Endothelial cell of umbilical vein (primary cell): ENCODE results near the gene LGALS3. TPM values are rescaled to one million over a fixed set of nuclear protein-coding genes. Genes with fewer than 3 reads are reported as not detected.

Experiments used
- BruUV-seq: library from RNA; stranded (reverse); fragments of 400-500 nt; replicated peaks from 2 replicates; lab custom pipeline; 2021; lab: Mats Ljungman, UMichigan
- CTCF ChIA-PET: fragments of 300-600, 350-600 bp; sonication (Branson Sonifier 250); formaldehyde crosslinking; loops from one replicate; lab custom pipeline; 2021; ENCODE audit warnings: antibody characterized with exemption, inconsistent platforms; lab: Charles Lee
- POLR2A ChIA-PET: fragments of 300-600, 350-600 bp; sonication (Branson Sonifier 250); formaldehyde crosslinking; loops from one replicate; lab custom pipeline; 2021; ENCODE audit warnings: antibody characterized with exemption, inconsistent platforms; lab: Charles Lee
- DNase-seq: peaks from one replicate; pipeline ENCODE4 v3.0.0-alpha.2; 2011; ENCODE audit warnings: low read depth, low spot score
- FAIRE-seq: peaks from 2 replicates; lab custom pipeline; 2011; peaks lifted over from hg19 to GRCh38; lab: Jason Lieb, UNC
- H2AFZ ChIP-seq: 2 replicates; pipeline ENCODE4 v1.6.0; 2012; ENCODE audit warnings: low read depth, low read length, control low read depth, inconsistent platforms
- H3K27ac ChIP-seq: 2 replicates; pipeline ENCODE4 v1.5.1; 2011; ENCODE audit warnings: low read depth, mild to moderate bottlenecking, control low read depth, low read length, moderate library complexity; ENCODE audit not compliant: insufficient read depth
- H3K27me3 ChIP-seq, 2 experiments: 2 replicates each; pipeline versions ENCODE4 v1.6.0 to v1.6.1; 2011; ENCODE audit warnings: low read length in 2 of 2, mixed read lengths in 1 of 2; ENCODE audit not compliant: control insufficient read depth in 2 of 2, insufficient read depth in 2 of 2
- H3K36me3 ChIP-seq, 2 experiments: 2 replicates in 1 of 2; 3 replicates in 1 of 2; pipeline ENCODE4 v1.5.1; 2011; ENCODE audit warnings: low read length in 2 of 2, mild to moderate bottlenecking in 1 of 2, moderate library complexity in 1 of 2; ENCODE audit not compliant: control insufficient read depth in 2 of 2, insufficient read depth in 2 of 2; ENCODE audit errors: extremely low read depth in 1 of 2
- H3K4me1 ChIP-seq: 3 replicates; pipeline ENCODE4 v1.5.1; 2011; ENCODE audit warnings: mild to moderate bottlenecking, low read length; ENCODE audit not compliant: control insufficient read depth, insufficient read depth; ENCODE audit errors: extremely low read depth
- H3K4me2 ChIP-seq: 2 replicates; pipeline ENCODE4 v1.6.1; 2011; ENCODE audit warnings: low read length, control low read depth, mixed read lengths; ENCODE audit not compliant: insufficient read depth
- H3K4me3 ChIP-seq, 3 experiments: fragments of 200-600 bp in 1 of 3; sonication (generic), shearing (Covaris generic) in 1 of 3; replicated peaks in 1 of 3; 2 replicates each; pipeline ENCODE4 v1.5.1; 2011 to 2016; ENCODE audit warnings: control low read depth in 3 of 3, low read length in 3 of 3, mild to moderate bottlenecking in 2 of 3, inconsistent platforms in 1 of 3, low read depth in 1 of 3, moderate library complexity in 1 of 3; ENCODE audit not compliant: insufficient read depth in 1 of 3
- H3K79me2 ChIP-seq: 2 replicates; pipeline ENCODE4 v1.6.0; 2012; ENCODE audit warnings: low read length, inconsistent platforms; ENCODE audit not compliant: control insufficient read depth, insufficient read depth
- H3K9ac ChIP-seq: replicated peaks from 2 replicates; pipeline ENCODE3; 2011; ENCODE audit warnings: low read length, control low read depth; ENCODE audit not compliant: insufficient read depth; ENCODE audit errors: extremely low read depth
- H3K9me1 ChIP-seq: replicated peaks from 3 replicates; pipeline ENCODE4 v1.6.0; 2011; ENCODE audit warnings: mild to moderate bottlenecking, low read length; ENCODE audit not compliant: control insufficient read depth, insufficient read depth; ENCODE audit errors: extremely low read depth
- H3K9me3 ChIP-seq: replicated peaks from 2 replicates; pipeline ENCODE4 v1.5.1; 2012; ENCODE audit warnings: low read length, inconsistent platforms; ENCODE audit not compliant: control insufficient read depth, insufficient read depth
- H4K20me1 ChIP-seq: replicated peaks from 2 replicates; pipeline ENCODE3; 2011; ENCODE audit warnings: mild to moderate bottlenecking, low read length; ENCODE audit not compliant: control insufficient read depth, insufficient read depth; ENCODE audit errors: extremely low read depth
- EZH2 ChIP-seq: IDR thresholded peaks from 2 replicates; pipeline ENCODE4 v1.6.1; 2012; ENCODE audit warnings: borderline replicate concordance, low read depth, mild to moderate bottlenecking, moderate library complexity, low read length, inconsistent platforms; ENCODE audit not compliant: severe bottlenecking
- FOS ChIP-seq: IDR thresholded peaks from 2 replicates; pipeline ENCODE4 v1.6.1; 2011; ENCODE audit warnings: mild to moderate bottlenecking, low read length, moderate library complexity, borderline replicate concordance; ENCODE audit not compliant: insufficient read depth
- GATA2 ChIP-seq: IDR thresholded peaks from 2 replicates; pipeline ENCODE4 v1.7.0; 2011; ENCODE audit warnings: low read depth, mild to moderate bottlenecking, moderate library complexity, mixed read lengths, low read length; ENCODE audit not compliant: insufficient read length, insufficient read depth
- JUN ChIP-seq: IDR thresholded peaks from 2 replicates; pipeline ENCODE4 v1.6.1; 2011; ENCODE audit warnings: borderline replicate concordance, low read depth; ENCODE audit not compliant: insufficient read length, insufficient read depth
- MYC ChIP-seq: IDR thresholded peaks from one replicate; pipeline ENCODE4 v1.6.1; 2011; ENCODE audit warnings: mild to moderate bottlenecking, low read depth, low read length
- POLR2A ChIP-seq: IDR thresholded peaks from 2 replicates; pipeline ENCODE4 v1.6.1; 2012; ENCODE audit warnings: low read depth, mild to moderate bottlenecking, control low read depth, low read length
- POLR2AphosphoS5 ChIP-seq: IDR thresholded peaks from 2 replicates; pipeline ENCODE4 v1.6.1; 2012; ENCODE audit warnings: low read depth, mild to moderate bottlenecking, control low read depth, low read length, moderate library complexity; ENCODE audit not compliant: insufficient read depth
- dilution Hi-C: fragments of 300-500 bp; cut with MboI; formaldehyde crosslinking; loops from one replicate; pipeline ENCODE4 v1.15.0; 2019; ENCODE audit warnings: low sequenced_read_pairs; ENCODE audit not compliant: extremely low pct_ligation_motif_present
- intact Hi-C: fragments of 100-400 bp; cut with micrococcal nuclease; formaldehyde crosslinking; loops from one replicate; pipeline ENCODE4 v1.10.0; 2022
- polyA plus RNA-seq, 4 experiments: library from polyadenylated mRNA; depleted of rRNA in 3 of 4; stranded (reverse) in 3 of 4; unstranded in 1 of 4; fragments of >200 nt; gene quantifications; 2 replicates each; pipeline versions ENCODE4 v1.2.1 to v1.2.3, GENCODE V29; 2011 to 2012; ENCODE audit warnings: missing spikeins in 1 of 4
- total RNA-seq: library from RNA; stranded (reverse); gene quantifications from 2 replicates; pipeline ENCODE4 v1.2.3, GENCODE V29; 2021
- TF ChIP-seq, protein P1 (sequence below), 2 donors: IDR thresholded peaks; 1 replicate in 1 of 2; 2 replicates in 1 of 2; pipeline ENCODE4 v1.5.1; 2011; ENCODE audit warnings: low read length in 2 of 2, mild to moderate bottlenecking in 2 of 2, moderate library complexity in 2 of 2, control low read depth in 1 of 2, inconsistent platforms in 1 of 2, low read depth in 1 of 2; ENCODE audit not compliant: insufficient read depth in 1 of 2; ENCODE audit errors: extremely low read depth in 1 of 2
- TF ChIP-seq, protein P2 (sequence below): IDR thresholded peaks from 2 replicates; pipeline ENCODE4 v1.6.1; 2011; ENCODE audit not compliant: insufficient read depth, insufficient read length

Gene LGALS3
- total and polyA plus RNA-seq, 2 donors (not counting 3 experiments of a cell fraction or from before 2014, with no cell fraction given), result 33.8 to 55.1 TPM

DNA sequence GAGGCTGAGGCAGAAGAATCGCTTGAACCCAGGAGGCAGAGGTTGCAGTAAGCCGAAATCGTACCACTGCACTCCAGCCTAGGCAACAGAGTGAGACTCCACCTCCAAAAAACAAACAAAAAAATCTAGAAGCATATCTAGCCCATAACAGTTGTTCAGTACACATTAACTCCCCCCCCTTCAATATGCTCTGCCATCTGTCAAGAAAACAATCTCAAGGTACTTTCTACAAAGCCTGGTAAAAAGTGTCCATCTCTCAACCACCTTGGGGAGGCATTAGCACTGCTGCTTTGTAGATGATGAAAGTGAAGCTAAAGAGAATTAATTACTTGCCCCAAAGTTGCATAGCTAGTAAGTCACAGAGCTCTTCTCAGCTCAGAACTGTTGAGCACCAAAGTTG, 24.9 kb downstream of the LGALS3 start:
- Histone ChIP-seq H3K36me3 (peaks cover 1 to 9% of the 10 kb centered on the region in 2 experiments), H3K4me2 (no peak overlapping the region), H3K9me1 (no peaks in the 10 kb centered on the region), H3K9me3 (no peaks in the 10 kb centered on the region), H3K27me3 (no peaks in the 10 kb centered on the region), H3K9ac (no peak overlapping the region), H3K4me1 (no peaks in the 10 kb centered on the region), H3K27ac (no peak overlapping the region), H2AFZ (no peak overlapping the region), H4K20me1 (no peaks in the 10 kb centered on the region), H3K79me2 (no peaks in the 10 kb centered on the region), H3K4me3 (no peak overlapping the region)
- intact Hi-C loops (no loop called here), dilution Hi-C loops (no loop called here)
- BruUV-seq, result no TSS peak
- CTCF ChIA-PET, result no interaction called here
- no peak for TF ChIP-seq POLR2AphosphoS5
- TF ChIP-seq JUN, result no peak
- no peak for TF ChIP-seq POLR2A
- no peak for TF ChIP-seq GATA2
- TF ChIP-seq, protein P1, sequence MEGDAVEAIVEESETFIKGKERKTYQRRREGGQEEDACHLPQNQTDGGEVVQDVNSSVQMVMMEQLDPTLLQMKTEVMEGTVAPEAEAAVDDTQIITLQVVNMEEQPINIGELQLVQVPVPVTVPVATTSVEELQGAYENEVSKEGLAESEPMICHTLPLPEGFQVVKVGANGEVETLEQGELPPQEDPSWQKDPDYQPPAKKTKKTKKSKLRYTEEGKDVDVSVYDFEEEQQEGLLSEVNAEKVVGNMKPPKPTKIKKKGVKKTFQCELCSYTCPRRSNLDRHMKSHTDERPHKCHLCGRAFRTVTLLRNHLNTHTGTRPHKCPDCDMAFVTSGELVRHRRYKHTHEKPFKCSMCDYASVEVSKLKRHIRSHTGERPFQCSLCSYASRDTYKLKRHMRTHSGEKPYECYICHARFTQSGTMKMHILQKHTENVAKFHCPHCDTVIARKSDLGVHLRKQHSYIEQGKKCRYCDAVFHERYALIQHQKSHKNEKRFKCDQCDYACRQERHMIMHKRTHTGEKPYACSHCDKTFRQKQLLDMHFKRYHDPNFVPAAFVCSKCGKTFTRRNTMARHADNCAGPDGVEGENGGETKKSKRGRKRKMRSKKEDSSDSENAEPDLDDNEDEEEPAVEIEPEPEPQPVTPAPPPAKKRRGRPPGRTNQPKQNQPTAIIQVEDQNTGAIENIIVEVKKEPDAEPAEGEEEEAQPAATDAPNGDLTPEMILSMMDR (IDR thresholded peaks at IDR 0.05; ENCODE audit: extremely low read depth in 1 of 2, insufficient read depth in 1 of 2, low read depth in 1 of 2, low read length in 2 of 2), result no peak
- no peak for TF ChIP-seq FOS
- TF ChIP-seq MYC, result no peak
- TF ChIP-seq, protein P2, sequence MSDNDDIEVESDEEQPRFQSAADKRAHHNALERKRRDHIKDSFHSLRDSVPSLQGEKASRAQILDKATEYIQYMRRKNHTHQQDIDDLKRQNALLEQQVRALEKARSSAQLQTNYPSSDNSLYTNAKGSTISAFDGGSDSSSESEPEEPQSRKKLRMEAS, result no peak
- no peak for TF ChIP-seq EZH2
- FAIRE-seq, result no peak
- no peak for DNase-seq
- POLR2A ChIA-PET, result no interaction called here
